Effector memory CD4-positive, alpha-beta T cell (primary cell): ENCODE data around the gene BCL2A1.

Experiments used
- DNase-seq, 3 donors: peaks; one replicate each; pipeline ENCODE4 v3.0.0-alpha.2; 2020
- H3K27ac ChIP-seq: 2 replicates; pipeline ENCODE4 v1.7.0; 2013; ENCODE audit warnings: mild to moderate bottlenecking, low read length, moderate library complexity; ENCODE audit not compliant: insufficient read depth, poor library complexity, severe bottlenecking
- H3K27me3 ChIP-seq: replicated peaks from 2 replicates; pipeline ENCODE4 v1.7.0; 2013; ENCODE audit warnings: mild to moderate bottlenecking, low read length; ENCODE audit not compliant: insufficient read depth, control insufficient read depth, poor library complexity, severe bottlenecking
- H3K36me3 ChIP-seq: 2 replicates; pipeline ENCODE4 v1.7.0; 2013; ENCODE audit warnings: mild to moderate bottlenecking, low read length, moderate library complexity; ENCODE audit not compliant: control insufficient read depth, insufficient read depth
- H3K4me1 ChIP-seq: 2 replicates; pipeline ENCODE4 v1.7.0; 2013; ENCODE audit warnings: low read length, mild to moderate bottlenecking; ENCODE audit not compliant: control insufficient read depth, insufficient read depth, poor library complexity, severe bottlenecking
- H3K4me3 ChIP-seq: 2 replicates; pipeline ENCODE4 v1.7.0; 2013; ENCODE audit warnings: low read length, low read depth, mild to moderate bottlenecking; ENCODE audit not compliant: insufficient read depth, poor library complexity, severe bottlenecking
- H3K9me3 ChIP-seq: 2 replicates; pipeline ENCODE4 v1.7.0; 2013; ENCODE audit warnings: mild to moderate bottlenecking, low read length, moderate library complexity; ENCODE audit not compliant: control insufficient read depth

Gene BCL2A1

DNA sequence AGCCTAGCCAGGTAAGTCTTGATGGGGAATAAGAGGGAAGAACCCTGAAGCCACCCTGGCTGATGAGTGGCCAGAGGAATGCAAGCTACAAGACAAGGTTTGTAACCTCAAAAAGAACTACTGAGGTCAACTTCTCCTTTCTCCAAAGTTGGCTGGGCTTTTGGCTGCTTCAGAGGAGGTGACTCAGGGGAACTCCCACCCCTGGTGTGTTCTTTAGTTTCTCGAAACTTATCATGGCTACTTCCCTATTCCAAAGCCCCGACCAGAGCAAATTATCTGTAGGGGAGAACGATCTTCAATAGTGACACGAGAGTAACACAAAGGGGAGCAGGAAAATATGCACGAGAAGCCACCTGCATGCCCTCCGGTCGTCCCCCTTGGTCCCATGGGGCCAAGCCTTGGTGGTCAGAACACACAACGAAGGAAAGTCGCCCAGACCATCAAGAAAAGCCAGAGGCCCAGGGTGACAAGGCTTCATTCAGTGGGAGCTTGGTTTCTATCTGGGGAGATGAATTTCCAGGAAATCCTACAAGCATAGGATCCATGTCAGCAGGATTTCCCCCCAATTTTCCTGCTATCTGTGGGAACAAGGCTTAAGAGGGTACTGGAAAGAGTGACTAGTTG lies 6.5 kb upstream of the BCL2A1 start:
- Histone ChIP-seq H3K9me3 (no peaks in the 10 kb centered on the region), H3K4me3 (no peak overlapping the region), H3K27me3 (no peaks in the 10 kb centered on the region), H3K4me1 (no peaks in the 10 kb centered on the region), H3K27ac (no peak overlapping the region), H3K36me3 (no peaks in the 10 kb centered on the region)
- no peak for DNase-seq

DNA sequence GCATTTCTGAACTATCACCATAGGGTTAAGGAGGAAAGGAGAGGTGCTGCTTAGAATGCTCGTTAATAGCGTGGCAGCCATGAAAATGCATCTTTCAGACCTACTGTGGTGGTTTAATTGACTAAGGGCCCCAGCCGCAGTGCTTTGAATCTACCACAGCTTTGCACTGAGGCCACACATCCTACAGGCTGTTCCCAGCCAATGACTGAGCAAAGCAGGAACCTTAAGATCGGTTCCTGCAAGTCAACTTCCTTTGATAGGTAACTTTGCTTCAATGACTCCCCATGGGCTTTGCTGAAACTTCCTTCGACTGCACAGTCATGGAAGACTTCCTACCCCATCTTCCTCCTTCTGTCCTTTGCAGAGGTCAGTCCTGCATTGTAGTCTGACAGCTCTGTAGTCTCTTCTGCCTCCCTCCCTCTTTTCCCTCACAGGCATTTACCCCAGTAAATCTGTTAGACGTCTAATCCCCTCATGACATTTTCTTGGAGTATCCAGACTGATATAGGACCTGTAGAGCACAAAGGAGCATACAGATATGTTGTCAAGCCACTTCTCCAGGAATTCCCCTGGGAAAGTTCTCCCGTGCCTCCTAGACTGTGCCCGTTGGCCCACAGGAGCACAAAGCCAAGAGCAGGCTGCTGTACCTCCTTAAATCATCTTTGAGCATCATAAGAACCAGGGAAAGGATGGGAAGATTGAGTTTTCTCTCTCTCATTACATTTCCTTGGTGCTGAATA lies 2.6 kb upstream of the BCL2A1 start:
- Histone ChIP-seq H3K27ac (no peak overlapping the region), H3K9me3 (no peaks in the 10 kb centered on the region), H3K4me3 (no peak overlapping the region), H3K27me3 (no peaks in the 10 kb centered on the region), H3K36me3 (no peaks in the 10 kb centered on the region), H3K4me1 (no peaks in the 10 kb centered on the region)
- no peak for DNase-seq

DNA sequence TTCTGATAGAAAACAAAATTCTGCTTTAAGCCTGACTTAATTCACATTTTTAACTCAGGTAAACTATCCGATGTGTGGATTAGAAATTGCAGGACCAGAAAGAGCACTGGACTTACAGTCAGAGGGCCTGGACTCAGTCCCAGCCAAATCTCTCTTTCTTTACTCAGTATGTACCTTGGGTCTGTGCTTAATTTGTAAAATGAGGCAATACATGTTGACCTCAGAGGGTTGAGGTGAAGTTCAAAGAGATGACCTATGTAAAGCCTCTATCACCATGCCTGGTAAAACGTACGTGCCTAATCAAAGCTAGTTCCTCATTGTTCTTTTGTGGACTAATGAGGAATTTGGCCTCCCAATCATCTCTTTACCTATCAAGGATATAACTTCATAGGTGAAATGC lies 1.9 kb upstream of the BCL2A1 start:
- H3K27me3 ChIP-seq: no peaks in the 10 kb centered on the region
- no peaks in the 10 kb centered on the region for H3K9me3 ChIP-seq
- H3K36me3 ChIP-seq: no peaks in the 10 kb centered on the region
- no peak overlapping the region for H3K4me3 ChIP-seq
- DNase-seq: no peak
- H3K4me1 ChIP-seq: peaks cover 6% of the 10 kb centered on the region
- no peak overlapping the region for H3K27ac ChIP-seq

GRCh38 chr15:79970181-79970580 lies 815 bp downstream of the BCL2A1 start:
- no peak for DNase-seq
- H3K4me3 ChIP-seq: peak overlapping the region; percentile 56
- no peaks in the 10 kb centered on the region for H3K9me3 ChIP-seq
- no peaks in the 10 kb centered on the region for H3K36me3 ChIP-seq
- peaks cover 20% of the 10 kb centered on the region for H3K4me1 ChIP-seq
- peak overlapping the region; percentile 63 for H3K27ac ChIP-seq
- H3K27me3 ChIP-seq: no peaks in the 10 kb centered on the region

DNA sequence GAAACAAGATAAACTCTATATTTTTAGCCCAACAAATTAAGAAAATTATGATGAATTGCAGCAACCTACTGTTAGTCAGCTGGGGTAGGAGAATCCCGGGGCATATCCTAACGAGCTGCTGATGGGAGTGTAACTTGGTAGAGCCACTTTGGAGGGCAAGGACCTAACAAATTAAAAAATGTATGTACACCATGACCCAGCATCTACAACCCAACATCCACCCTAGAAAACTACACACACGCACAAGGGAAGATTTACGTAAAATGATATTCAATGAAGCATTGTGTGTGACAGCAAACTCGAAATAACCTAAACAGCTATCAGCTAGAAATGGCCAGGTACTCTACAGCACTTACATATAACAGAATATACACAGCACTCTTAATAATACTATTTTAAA lies 1.9 kb downstream of the BCL2A1 start:
- peaks cover 20% of the 10 kb centered on the region for H3K4me1 ChIP-seq
- no peak for DNase-seq
- H3K36me3 ChIP-seq: no peaks in the 10 kb centered on the region
- H3K27me3 ChIP-seq: no peaks in the 10 kb centered on the region
- H3K9me3 ChIP-seq: no peaks in the 10 kb centered on the region
- peak overlapping the region; percentile 56 for H3K4me3 ChIP-seq
- H3K27ac ChIP-seq: peak overlapping the region; percentile 53

DNA sequence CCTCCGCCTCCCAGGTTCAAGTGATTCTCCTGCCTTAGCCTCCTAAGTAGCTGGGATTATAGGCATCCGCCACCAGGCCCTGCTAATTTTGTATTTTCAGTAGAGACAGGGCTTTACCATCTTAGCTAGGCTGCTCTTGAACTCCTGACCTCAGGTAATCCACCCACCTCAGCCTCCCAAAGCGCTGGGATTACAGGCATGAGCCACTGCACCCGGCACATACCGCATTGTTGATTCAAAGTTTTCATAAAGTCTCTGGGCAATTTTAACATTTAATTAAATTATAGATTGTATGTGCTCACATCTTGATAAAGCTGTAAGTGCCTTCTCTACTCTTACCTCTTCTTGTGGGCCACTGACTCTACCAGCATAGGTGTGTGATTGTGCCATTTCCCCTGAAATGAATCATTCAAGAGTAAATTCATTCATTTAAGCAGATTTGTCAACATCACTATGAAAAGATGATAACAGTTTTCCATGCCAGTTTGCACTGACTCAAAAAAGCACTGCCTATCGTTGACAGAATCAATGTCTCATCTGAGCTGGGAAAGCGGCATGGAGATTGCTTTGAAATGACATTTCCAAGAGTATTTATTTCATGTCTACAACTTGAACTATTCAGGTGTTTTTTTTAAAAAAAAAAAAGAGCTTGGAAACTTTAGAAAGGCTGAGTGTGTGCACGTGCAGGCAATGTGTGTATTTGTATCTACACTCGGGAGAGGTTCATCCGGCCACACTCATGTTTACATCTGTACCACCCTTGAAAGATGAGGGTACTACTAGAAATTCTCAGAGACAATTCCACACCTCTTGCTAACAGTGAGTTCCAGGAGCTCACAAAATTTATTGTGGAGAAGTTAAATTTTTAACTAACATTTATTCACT lies 3.5 kb downstream of the BCL2A1 start:
- peaks cover 20% of the 10 kb centered on the region for H3K4me1 ChIP-seq
- peak overlapping the region; percentile 53 for H3K27ac ChIP-seq
- DNase-seq: no peak
- H3K4me3 ChIP-seq: peak overlapping the region; percentile 56
- no peaks in the 10 kb centered on the region for H3K9me3 ChIP-seq
- H3K36me3 ChIP-seq: no peaks in the 10 kb centered on the region
- no peaks in the 10 kb centered on the region for H3K27me3 ChIP-seq

DNA sequence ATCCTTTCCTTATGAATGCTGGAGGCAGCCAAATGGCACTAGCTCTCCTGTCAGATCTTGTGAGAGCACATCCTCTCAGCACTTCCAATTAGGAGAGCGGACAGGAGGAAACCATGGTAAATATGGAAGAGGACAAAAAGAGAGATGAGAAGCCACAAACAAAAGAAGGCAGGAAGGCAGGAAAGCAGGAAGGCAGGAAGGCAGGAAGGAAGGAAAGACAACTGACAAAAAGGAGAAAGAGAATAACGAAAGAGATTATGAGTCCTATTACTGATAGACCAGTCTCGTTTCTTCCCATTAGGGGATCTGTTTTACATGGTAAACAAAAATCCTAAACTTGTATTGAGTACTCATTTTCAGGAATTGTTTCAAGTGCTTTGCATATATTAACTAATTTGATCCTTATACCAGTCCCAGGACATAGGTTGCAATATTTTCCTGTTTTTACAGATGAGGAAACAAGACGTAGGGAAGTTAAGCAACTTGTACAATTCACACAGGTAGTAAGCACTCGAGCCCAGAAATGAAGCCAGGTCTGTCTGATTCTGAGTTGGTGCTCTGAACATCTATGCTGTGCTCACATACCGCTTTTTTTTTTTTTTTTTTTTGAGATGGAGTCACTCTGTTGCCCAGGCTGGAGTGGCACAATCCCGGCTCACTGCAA lies 4.2 kb downstream of the BCL2A1 start:
- no peak overlapping the region for H3K4me3 ChIP-seq

DNA sequence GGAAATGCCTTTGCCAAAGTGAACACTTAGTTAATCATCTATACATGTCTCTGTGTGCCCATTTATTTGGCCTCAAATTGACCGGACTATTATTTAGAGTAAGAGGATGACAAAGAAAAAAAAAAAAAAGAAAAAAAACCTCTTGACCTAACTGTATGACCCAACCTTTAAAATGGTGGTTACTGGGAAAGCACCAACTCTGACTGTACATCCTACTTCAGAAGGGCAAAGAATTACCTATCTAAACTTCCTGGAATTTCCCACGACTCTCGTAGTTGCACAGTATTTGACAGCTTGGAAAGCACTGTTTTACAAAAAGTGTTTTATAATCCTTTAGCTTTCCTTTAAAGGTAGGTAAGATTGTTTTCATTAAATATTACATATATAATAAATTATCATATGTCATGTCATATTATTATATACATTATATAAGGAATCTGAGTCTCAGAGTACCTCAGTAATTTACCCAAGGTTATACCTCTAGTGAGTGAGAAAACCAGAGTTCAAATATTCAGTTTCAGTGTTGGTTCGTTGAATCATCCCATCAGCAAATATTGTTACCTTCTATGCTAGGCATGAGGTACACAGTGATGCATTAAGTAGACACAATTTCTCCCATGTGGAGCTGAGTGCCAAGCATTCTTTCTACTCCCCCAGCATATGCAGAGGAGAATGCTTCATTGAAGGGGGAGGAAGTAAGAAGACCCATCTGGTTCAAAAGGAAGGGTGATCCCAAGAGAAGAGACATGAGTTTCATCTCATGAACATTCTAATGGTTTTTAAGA lies 5.0 kb downstream of the BCL2A1 start:
- H3K9me3 ChIP-seq: no peaks in the 10 kb centered on the region
- no peak for DNase-seq
- H3K27me3 ChIP-seq: no peaks in the 10 kb centered on the region
- H3K27ac ChIP-seq: peak overlapping the region; percentile 41
- peaks cover 20% of the 10 kb centered on the region for H3K4me1 ChIP-seq
- H3K4me3 ChIP-seq: no peak overlapping the region
- no peaks in the 10 kb centered on the region for H3K36me3 ChIP-seq

More for the DNA sequence above, 4.2 kb downstream of the BCL2A1 start:
- Histone ChIP-seq H3K36me3 (no peaks in the 10 kb centered on the region), H3K27me3 (no peaks in the 10 kb centered on the region), H3K27ac (peak overlapping the region; percentile 41), H3K4me1 (peaks cover 20% of the 10 kb centered on the region), H3K9me3 (no peaks in the 10 kb centered on the region)
- no peak for DNase-seq

- Histone ChIP-seq H3K9me3 (no peaks in the 10 kb centered on the region), H3K27me3 (no peaks in the 10 kb centered on the region), H3K4me1 (peaks cover 20% of the 10 kb centered on the region), H3K36me3 (no peaks in the 10 kb centered on the region), H3K27ac (no peak overlapping the region), H3K4me3 (no peak overlapping the region)
- no peak for DNase-seq
Measured at GRCh38 chr15:79964232-79964805, 6.7 kb downstream of the BCL2A1 start.
